ENCODE results near the gene GNG3. TPM values are rescaled to one million over a fixed set of nuclear protein-coding genes. Genes with fewer than 3 reads are reported as not detected.

GNG3 gene
- total RNA-seq: not detected in 2 replicates

GRCh38 chr11:62707277-62707861 lies at the start of gene GNG3, which contains the start of gene BSCL2:
GNG3 (plus strand) TSS chr11:62707676; CDS start chr11:62708296, 620 bp downstream.
BSCL2 (minus strand) TSS chr11:62707424; CDS start chr11:62707195, 229 bp downstream.

GRCh38 chr11:62665075-62665598 lies 42.3 kb upstream of the GNG3 start, which contains the start of the genes C11orf98 and CSKMT:
C11orf98 (minus strand) TSS chr11:62665210; CDS start chr11:62665169, 41 bp downstream.
CSKMT (plus strand) TSS chr11:62665312; CDS start chr11:62665880, 568 bp downstream.

GRCh38 chr11:62671608-62672389 lies 35.7 kb upstream of the GNG3 start, which contains the start of the genes LBHD1 and UQCC3:
LBHD1 (minus strand) TSS chr11:62672267; CDS start chr11:62670031, 2,236 bp downstream.
UQCC3 (plus strand) TSS chr11:62671673; CDS start chr11:62671746, 73 bp downstream.

GRCh38 chr11:62678770-62679696 lies 28.4 kb upstream of the GNG3 start, which contains the start of gene UBXN1:
UBXN1 (minus strand) TSS chr11:62679073; CDS start chr11:62678923, 150 bp downstream.

GRCh38 chr11:62689421-62690183 lies 17.9 kb upstream of the GNG3 start, which contains the start of gene LRRN4CL:
LRRN4CL (minus strand) TSS chr11:62689530; CDS start chr11:62688508, 1,022 bp downstream.

GRCh38 chr11:62727165-62727871 lies 19.8 kb downstream of the GNG3 start, which contains the start of gene HNRNPUL2:
HNRNPUL2 (minus strand) TSS chr11:62727457; CDS start chr11:62727156, 301 bp downstream.

GRCh38 chr11:62728171-62728988 lies 20.9 kb downstream of the GNG3 start, which contains the start of gene TTC9C:
TTC9C (plus strand) TSS chr11:62728486; CDS start chr11:62728849, 363 bp downstream.

GRCh38 chr11:62753736-62754603 lies 46.5 kb downstream of the GNG3 start, which contains the start of gene ZBTB3:
ZBTB3 (minus strand) TSS chr11:62754160; CDS start chr11:62753664, 496 bp downstream.

Other genes starting within 250 kb of the GNG3 start
- gene AHNAK, start 160.9 kb upstream of the GNG3 start, total RNA-seq: 386 and 487 TPM in 2 replicates
- gene EEF1G, start 133.8 kb upstream of the GNG3 start, total RNA-seq: 2,164 and 2,188 TPM in 2 replicates
- 10.3 and 12.6 TPM in 2 replicates for gene TUT1, start 116.2 kb upstream of the GNG3 start, total RNA-seq
- gene MTA2, start 105.8 kb upstream of the GNG3 start, total RNA-seq: 126 and 159 TPM in 2 replicates
- gene EML3, start 94.9 kb upstream of the GNG3 start, total RNA-seq: 20.8 and 25.4 TPM in 2 replicates
- 1.7 and 3.5 TPM in 2 replicates for gene ROM1, start 94.4 kb upstream of the GNG3 start, total RNA-seq
- 30.2 and 30.4 TPM in 2 replicates for gene B3GAT3, start 85.7 kb upstream of the GNG3 start, total RNA-seq
- 146 and 160 TPM in 2 replicates for gene GANAB, start 61.1 kb upstream of the GNG3 start, total RNA-seq
- gene INTS5, start 54.4 kb upstream of the GNG3 start, total RNA-seq: 30.6 and 31.7 TPM in 2 replicates
- 85.8 and 91.6 TPM in 2 replicates for gene C11orf98, start 42.5 kb upstream of the GNG3 start, total RNA-seq
- 9.3 and 14.3 TPM in 2 replicates for gene CSKMT, start 42.4 kb upstream of the GNG3 start, total RNA-seq
- gene UQCC3, start 36.0 kb upstream of the GNG3 start, total RNA-seq: 18.9 and 26.7 TPM in 2 replicates
- 2.3 and 5.2 TPM in 2 replicates for gene LBHD1, start 35.4 kb upstream of the GNG3 start, total RNA-seq
- gene UBXN1, start 28.6 kb upstream of the GNG3 start, total RNA-seq: 122 and 144 TPM in 2 replicates
- gene LRRN4CL, start 18.1 kb upstream of the GNG3 start, total RNA-seq: 0.09 and 0.28 TPM in 2 replicates
- gene BSCL2, start 252 bp upstream of the GNG3 start, total RNA-seq: 59.5 and 69.4 TPM in 2 replicates
- 9.7 and 12.8 TPM in 2 replicates for gene HNRNPUL2, start 19.8 kb downstream of the GNG3 start, total RNA-seq
- 10.0 and 17.7 TPM in 2 replicates for gene TTC9C, start 20.8 kb downstream of the GNG3 start, total RNA-seq
- gene ZBTB3, start 46.5 kb downstream of the GNG3 start, total RNA-seq: 4.2 and 10.2 TPM in 2 replicates
- 115 and 116 TPM in 2 replicates for gene POLR2G, start 53.9 kb downstream of the GNG3 start, total RNA-seq
- 18.2 and 18.3 TPM in 2 replicates for gene TAF6L, start 63.7 kb downstream of the GNG3 start, total RNA-seq
- gene TMEM179B, start 79.7 kb downstream of the GNG3 start, total RNA-seq: 56.6 and 63.5 TPM in 2 replicates
- gene TMEM223, start 84.3 kb downstream of the GNG3 start, total RNA-seq: 23.5 and 27.9 TPM in 2 replicates
- 33.6 and 34.0 TPM in 2 replicates for gene NXF1, start 97.8 kb downstream of the GNG3 start, total RNA-seq
- 18.2 and 25.3 TPM in 2 replicates for gene STX5, start 124.4 kb downstream of the GNG3 start, total RNA-seq
- gene TEX54, start 125.2 kb downstream of the GNG3 start, total RNA-seq: not detected in 2 replicates
- 67.6 and 70.5 TPM in 2 replicates for gene WDR74, start 131.9 kb downstream of the GNG3 start, total RNA-seq
- gene SLC3A2, start 173.2 kb downstream of the GNG3 start, total RNA-seq: 327 and 333 TPM in 2 replicates
- not detected in 2 replicates for gene CHRM1, start 213.7 kb downstream of the GNG3 start, total RNA-seq